GM12878 (cell line): ENCODE data around the gene ANO4. TPM values are rescaled to one million over a fixed set of nuclear protein-coding genes. Genes with fewer than 3 reads are reported as not detected.

Experiments
- ATAC-seq: fragments of 200-7000 bp; cut with Tn5 transposase; 3 replicates; pipeline ENCODE4 v1.9.1; 2020; ENCODE audit warnings: mild to moderate bottlenecking, moderate library complexity
- BruUV-seq: library from RNA; stranded (reverse); fragments of 400-500 nt; replicated peaks from 2 replicates; lab custom pipeline; 2021; lab: Mats Ljungman, UMichigan
- CTCF ChIA-PET: fragments of 300-600 bp; sonication (Branson Sonifier 250); formaldehyde crosslinking; extraction: SDS; loops from one replicate; lab custom pipeline; 2021; ENCODE audit warnings: inconsistent platforms; lab: Yijun Ruan, JAX
- POLR2A ChIA-PET: fragments of 350-600 bp; formaldehyde crosslinking; extraction: SDS; loops from one replicate; lab custom pipeline; 2021; ENCODE audit warnings: inconsistent platforms; lab: Charles Lee
- RAD21 ChIA-PET: fragments of 300-600 bp; sonication (Branson Sonifier 250); formaldehyde crosslinking; loops from one replicate; lab custom pipeline; 2023; ENCODE audit warnings: antibody characterized with exemption; ENCODE audit not compliant: unreplicated experiment; lab: Charles Lee
- SMC1A ChIA-PET: fragments of 300-600 bp; sonication (Branson Sonifier 250); formaldehyde crosslinking; loops from one replicate; lab custom pipeline; 2023; ENCODE audit not compliant: unreplicated experiment, uncharacterized antibody; lab: Charles Lee
- DNase-seq: peaks from one replicate; pipeline ENCODE4 v3.0.0-alpha.2; 2011; ENCODE audit warnings: low read depth, low spot score
- FAIRE-seq: peaks from 3 replicates; lab custom pipeline; 2011; peaks lifted over from hg19 to GRCh38; lab: Jason Lieb, UNC
- H2AFZ ChIP-seq: 2 replicates; pipeline ENCODE4 v1.6.0; 2011; ENCODE audit warnings: low read depth, low read length, control low read depth; ENCODE audit not compliant: control insufficient read depth
- H3K27ac ChIP-seq: 2 replicates; pipeline ENCODE4 v1.5.1; 2011; ENCODE audit warnings: control low read depth; ENCODE audit not compliant: control insufficient read depth, insufficient read depth
- H3K27me3 ChIP-seq, 2 experiments: replicated peaks in 1 of 2; 2 replicates each; pipeline versions ENCODE4 v1.6.0 to v1.6.1; 2011; ENCODE audit warnings: low read length in 1 of 2; ENCODE audit not compliant: control insufficient read depth in 2 of 2, insufficient read depth in 2 of 2
- H3K36me3 ChIP-seq, 2 experiments: 2 replicates each; pipeline ENCODE4 v1.5.1; 2011; ENCODE audit warnings: low read length in 1 of 2; ENCODE audit not compliant: control insufficient read depth in 2 of 2, insufficient read depth in 2 of 2
- H3K4me1 ChIP-seq: 2 replicates; pipeline ENCODE4 v1.6.1; 2011; ENCODE audit warnings: mild to moderate bottlenecking, low read length, moderate library complexity, mixed read lengths; ENCODE audit not compliant: control insufficient read depth, insufficient read depth
- H3K4me2 ChIP-seq: 2 replicates; pipeline ENCODE4 v1.6.0; 2011; ENCODE audit warnings: control low read depth; ENCODE audit not compliant: control insufficient read depth, insufficient read depth
- H3K4me3 ChIP-seq: fragments of 200-600 bp; sonication (generic); 2 replicates; pipeline ENCODE4 v1.5.1; 2016
- H3K79me2 ChIP-seq: 2 replicates; pipeline ENCODE4 v1.6.0; 2011; ENCODE audit warnings: low read length; ENCODE audit not compliant: control insufficient read depth, insufficient read depth
- H3K9ac ChIP-seq: 2 replicates; pipeline ENCODE4 v1.8.0; 2011; ENCODE audit warnings: low read length, control low read depth, mixed read lengths; ENCODE audit not compliant: control insufficient read depth, insufficient read depth
- H3K9me3 ChIP-seq: replicated peaks from 3 replicates; pipeline ENCODE4 v1.5.1; 2011; ENCODE audit warnings: mild to moderate bottlenecking, low read length; ENCODE audit not compliant: control insufficient read depth, insufficient read depth
- H4K20me1 ChIP-seq: 2 replicates; pipeline ENCODE4 v1.6.0; 2011; ENCODE audit not compliant: control insufficient read depth, insufficient read depth
- ATF3 ChIP-seq: IDR thresholded peaks from 2 replicates; pipeline ENCODE4 v1.6.1; 2011; ENCODE audit warnings: low read depth, mild to moderate bottlenecking, low read length, moderate library complexity, borderline replicate concordance; ENCODE audit errors: extremely low read depth
- CTCF ChIP-seq, 3 experiments: IDR thresholded peaks in 2 of 3; conservative IDR thresholded peaks in 1 of 3; 2 replicates each; pipeline ENCODE4 v1.5.1; 2011; ENCODE audit warnings: low read depth in 3 of 3, low read length in 3 of 3, mild to moderate bottlenecking in 3 of 3, control low read depth in 2 of 3, moderate library complexity in 2 of 3, inconsistent platforms in 1 of 3, mixed read lengths in 1 of 3; ENCODE audit not compliant: control insufficient read depth in 2 of 3, insufficient read depth in 1 of 3; ENCODE audit errors: extremely low read depth in 1 of 3
- FOXK2 ChIP-seq: fragments of 450-650 bp; IDR thresholded peaks from 2 replicates; pipeline ENCODE4 v1.6.1; 2017; ENCODE audit warnings: mild to moderate bottlenecking, moderate library complexity
- POLR2AphosphoS2 ChIP-seq: IDR thresholded peaks from 2 replicates; pipeline ENCODE4 v1.6.1; 2011; ENCODE audit warnings: low read depth, mild to moderate bottlenecking, low read length, improper control_type of control experiment, moderate library complexity
- RELA ChIP-seq: fragments of 450-650 bp; IDR thresholded peaks from 2 replicates; pipeline ENCODE4 v1.8.0; 2014; ENCODE audit warnings: borderline replicate concordance; ENCODE audit not compliant: partially characterized antibody
- SKIL ChIP-seq: fragments of 450-650 bp; IDR thresholded peaks from 2 replicates; pipeline ENCODE4 v1.6.1; 2017; ENCODE audit warnings: mild to moderate bottlenecking, low read depth, inconsistent platforms; ENCODE audit not compliant: poor library complexity, severe bottlenecking
- TCF12 ChIP-seq: IDR thresholded peaks from 2 replicates; pipeline ENCODE4 v1.6.1; 2011; ENCODE audit warnings: low read depth, mild to moderate bottlenecking, low read length
- YBX1 ChIP-seq: fragments of 450-650 bp; IDR thresholded peaks from 2 replicates; pipeline ENCODE4 v1.6.1; 2016; ENCODE audit warnings: antibody characterized with exemption
- YY1 ChIP-seq: IDR thresholded peaks from 2 replicates; pipeline ENCODE4 v1.6.1; 2011; ENCODE audit warnings: low read depth, mild to moderate bottlenecking, low read length
- ZNF274 ChIP-seq: IDR thresholded peaks from one replicate; pipeline ENCODE4 v1.8.0; 2011; ENCODE audit not compliant: insufficient read length, insufficient read depth
- WGBS: methylation state at CpG from one replicate; pipeline ENCODE4 v1.1.6; 2016; ENCODE audit warnings: low lambda C conversion rate; ENCODE audit not compliant: insufficient replicate concordance, insufficient coverage; ENCODE audit errors: missing lambda C conversion rate; 5-methylcytosine and 5-hydroxymethylcytosine counted together
- in situ Hi-C: fragments of 300-500 bp; cut with MboI; formaldehyde crosslinking; loops from 9 replicates; pipeline ENCODE4 v1.14.3; 2018; ENCODE audit warnings: mixed read lengths
- intact Hi-C: fragments of 100-400 bp; cut with micrococcal nuclease; formaldehyde crosslinking; loops from one replicate; pipeline ENCODE4 v1.14.2; 2022; ENCODE audit not compliant: unreplicated experiment
- polyA plus RNA-seq, 11 experiments: library from polyadenylated mRNA; depleted of rRNA in 4 of 11; unstranded in 6 of 11; stranded (reverse) in 5 of 11; fragments of >200 nt; fragmentation: Nextera tagmentation in 4 of 11; fragmentation: Illumina TruSeq in 1 of 11; extraction: Ambion mirVana in 4 of 11; extraction: Trizol in 1 of 11; gene quantifications; 1 replicate in 1 of 11; 2 replicates in 10 of 11; pipeline versions ENCODE4 v1.2.1 to v1.2.3, GENCODE V29; 2011 to 2016; ENCODE audit warnings: inconsistent platforms in 2 of 11, missing spikeins in 2 of 11, low read depth in 1 of 11
- total RNA-seq, 4 experiments: library from RNA; depleted of rRNA in 3 of 4; stranded (reverse); fragments of >200 nt in 3 of 4; fragmentation: Illumina TruSeq in 1 of 4; extraction: Trizol in 1 of 4; gene quantifications; 2 replicates each; pipeline versions ENCODE4 v1.2.1 to v1.2.3, GENCODE V29; 2013 to 2021

The ANO4 gene
- total and polyA plus RNA-seq, 10 of the 15 experiments (the other 5 are each of a cell fraction or from before 2014, with no cell fraction given) = not detected

- no TSS peak for BruUV-seq
- RAD21 ChIA-PET = no interaction called here
- H3K4me3 ChIP-seq = no peak overlapping the region
- H3K4me2 ChIP-seq = no peak overlapping the region
- H3K36me3 ChIP-seq = no peaks in the 10 kb centered on the region
- FAIRE-seq (no peak), ATAC-seq (no peak), DNase-seq (no peak)
- H3K4me1 ChIP-seq = no peaks in the 10 kb centered on the region
- POLR2A ChIA-PET = no interaction called here
- H3K27me3 ChIP-seq = no peaks in the 10 kb centered on the region
- WGBS = 27% methylated on average over 4 of the region's 4 CpGs
- CTCF ChIA-PET = no interaction called here
- no peak overlapping the region for H3K27ac ChIP-seq
- H4K20me1 ChIP-seq = no peaks in the 10 kb centered on the region
- H2AFZ ChIP-seq = no peak overlapping the region
- TF ChIP-seq POLR2AphosphoS2 (no peak), YY1 (no peak), YBX1 (no peak), SKIL (no peak), CTCF (IDR thresholded peaks at IDR 0.05 in 2 of 3, conservative IDR thresholded peaks at IDR 0.05 in 1 of 3; ENCODE audit: control insufficient read depth in 2 of 3, extremely low read depth in 1 of 3, insufficient read depth in 1 of 3, low read depth in 3 of 3, low read length in 3 of 3) (no peak), RELA (no peak), ATF3 (no peak), ZNF274 (no peak), FOXK2 (no peak), TCF12 (no peak)
- H3K9ac ChIP-seq = no peak overlapping the region
- in situ Hi-C loops = no loop called here
- no peaks in the 10 kb centered on the region for H3K9me3 ChIP-seq
- SMC1A ChIA-PET = no interaction called here
- H3K79me2 ChIP-seq = no peaks in the 10 kb centered on the region
- intact Hi-C loops = no loop called here
These were observed 312.6 kb downstream of the ANO4 start for GRCh38 chr12:101107032-101107763.
